Loucy (cell line): ENCODE data around the gene FAT3.

Experiments used
- CTCF ChIP-seq: fragments of 200-600 bp; sonication (generic); conservative IDR thresholded peaks from 2 replicates; pipeline ENCODE4 v1.5.1; 2014; ENCODE audit warnings: mild to moderate bottlenecking, antibody characterized with exemption, low read length
- EZH2phosphoT487 ChIP-seq: fragments of 200-600 bp; IDR thresholded peaks from 2 replicates; pipeline ENCODE4 v1.6.1; 2018; ENCODE audit warnings: antibody characterized with exemption, mild to moderate bottlenecking, moderate library complexity, borderline replicate concordance

DNA sequence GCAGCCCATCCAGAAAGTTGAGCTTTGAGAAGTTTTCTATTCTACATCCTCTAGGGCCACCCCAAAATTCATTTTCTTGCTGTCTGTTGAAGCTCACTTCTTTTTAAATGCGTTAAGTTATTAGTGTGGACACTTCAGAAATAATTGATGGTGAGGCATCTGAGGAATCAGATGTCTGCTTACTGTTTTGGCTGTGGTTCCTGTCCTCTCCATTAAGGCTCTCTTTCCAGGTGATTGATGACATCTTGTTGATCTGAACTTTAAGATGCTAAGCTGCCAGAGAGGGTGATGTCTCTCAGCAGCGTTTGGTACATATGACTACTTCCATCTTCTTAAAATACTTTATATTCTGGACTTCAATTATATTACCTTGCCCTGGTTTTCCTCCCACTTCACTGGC lies 45.2 kb downstream of the FAT3 start:
- TF ChIP-seq CTCF (no peak), EZH2phosphoT487 (no peak)
